ENCODE data around the gene PACSIN2.
"Not testable (repeated sequence)": the region's sequence is repeated elsewhere in the genome, so short reads cannot be mapped to it uniquely, and the experiment has no call there.

The PACSIN2 gene

GRCh38 chr22:42991010-42991651, 23.8 kb downstream of the PACSIN2 start:
- DNase-seq (ENCODE audit: low spot score), result no peak

- no peak for DNase-seq (ENCODE audit: low spot score)
Measured at GRCh38 chr22:42990131-42990838, 24.7 kb downstream of the PACSIN2 start.

DNA sequence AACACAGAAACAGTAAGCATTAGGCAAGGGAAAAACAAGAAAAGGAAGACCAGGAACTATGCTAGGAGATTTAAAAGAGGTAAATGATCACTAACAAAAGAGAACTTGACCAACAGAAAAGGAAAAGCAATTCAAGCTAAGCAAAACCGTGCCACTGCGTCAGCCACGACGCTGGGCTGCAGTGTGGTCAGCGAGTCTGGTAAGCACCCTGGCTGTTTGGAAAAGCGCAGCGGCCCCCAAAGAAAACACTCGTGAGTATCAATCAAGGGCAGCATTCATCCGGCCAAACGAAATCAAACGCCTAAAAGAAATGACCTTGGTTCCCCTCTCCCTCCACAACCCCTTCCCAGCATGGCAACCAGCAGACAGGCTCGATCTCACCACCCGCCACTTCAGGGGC, 28.8 kb downstream of the PACSIN2 start:
- DNase-seq (ENCODE audit: low spot score), result no peak

DNA sequence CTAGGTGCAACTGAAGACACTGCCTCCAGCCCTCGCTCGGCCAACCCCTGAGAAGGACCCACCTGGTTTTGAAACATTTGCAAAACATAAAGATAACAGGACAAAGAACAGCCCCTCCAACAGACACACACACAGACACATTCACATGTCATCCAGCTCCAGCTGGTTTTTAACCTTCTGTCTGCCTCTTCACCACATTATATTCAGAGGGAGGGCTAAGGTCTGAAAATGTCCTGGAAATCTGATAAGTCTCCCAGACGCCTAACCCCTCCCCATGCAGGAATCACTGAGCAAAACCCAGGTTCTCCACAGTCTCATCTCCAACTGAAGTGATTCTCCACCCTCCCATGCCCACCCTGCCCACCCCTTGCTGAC, 29.4 kb downstream of the PACSIN2 start:
- no peak for DNase-seq (ENCODE audit: low spot score)

GRCh38 chr22:42984814-42985530, 30.0 kb downstream of the PACSIN2 start:
- DNase-seq (ENCODE audit: low spot score), result no peak

GRCh38 chr22:42984397-42984796, 30.6 kb downstream of the PACSIN2 start:
- DNase-seq (ENCODE audit: low spot score), result no peak

GRCh38 chr22:42983470-42983869, 31.5 kb downstream of the PACSIN2 start:
- no peak for DNase-seq (ENCODE audit: low spot score)

GRCh38 chr22:42979606-42980005, 35.3 kb downstream of the PACSIN2 start:
- no peak for DNase-seq (ENCODE audit: low spot score)

GRCh38 chr22:42978453-42979103, 36.4 kb downstream of the PACSIN2 start:
- no peak for DNase-seq (ENCODE audit: low spot score)

GRCh38 chr22:42977569-42977968, 37.4 kb downstream of the PACSIN2 start:
- DNase-seq (ENCODE audit: low spot score), result no peak

DNA sequence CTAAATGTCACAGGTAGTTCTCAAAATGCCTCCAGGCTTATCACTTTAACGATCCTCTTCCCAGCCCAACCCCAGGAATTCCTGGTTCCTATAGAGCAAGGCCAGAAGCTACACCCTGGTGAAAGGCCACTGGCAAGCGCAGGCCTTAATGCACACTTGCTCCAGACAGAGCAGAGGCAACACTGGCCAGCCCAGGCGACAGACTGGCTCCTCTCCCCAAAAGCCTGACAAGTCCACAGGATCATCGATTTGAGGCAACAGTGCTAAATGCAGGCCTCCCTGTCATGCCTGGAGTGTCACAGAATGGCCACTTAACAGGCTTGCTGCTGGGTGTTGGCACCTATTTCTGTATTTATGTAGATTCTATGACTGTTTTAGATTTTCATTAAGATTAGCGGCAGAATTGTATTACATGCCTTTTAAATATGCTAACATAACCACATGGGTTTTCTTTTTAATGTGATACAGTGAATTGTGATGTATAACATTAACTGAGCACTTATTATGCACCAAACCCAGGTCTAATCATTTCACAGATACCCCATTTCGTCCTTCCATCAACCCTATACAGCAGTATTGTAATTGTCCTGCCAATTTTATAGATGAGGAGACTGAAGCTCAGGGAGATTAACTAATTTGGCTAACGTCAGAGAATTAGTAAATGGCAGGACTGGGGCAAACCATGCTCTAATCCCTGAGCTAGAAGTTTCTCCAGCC, 38.6 kb downstream of the PACSIN2 start:
- no peak for DNase-seq (ENCODE audit: low spot score)

GRCh38 chr22:42974223-42974622, 40.7 kb downstream of the PACSIN2 start:
- DNase-seq (ENCODE audit: low spot score), result no peak

GRCh38 chr22:42973536-42973881, 41.4 kb downstream of the PACSIN2 start:
- no peak for DNase-seq (ENCODE audit: low spot score)

GRCh38 chr22:42972649-42973535, 42.1 kb downstream of the PACSIN2 start:
- no peak for DNase-seq (ENCODE audit: low spot score)

DNA sequence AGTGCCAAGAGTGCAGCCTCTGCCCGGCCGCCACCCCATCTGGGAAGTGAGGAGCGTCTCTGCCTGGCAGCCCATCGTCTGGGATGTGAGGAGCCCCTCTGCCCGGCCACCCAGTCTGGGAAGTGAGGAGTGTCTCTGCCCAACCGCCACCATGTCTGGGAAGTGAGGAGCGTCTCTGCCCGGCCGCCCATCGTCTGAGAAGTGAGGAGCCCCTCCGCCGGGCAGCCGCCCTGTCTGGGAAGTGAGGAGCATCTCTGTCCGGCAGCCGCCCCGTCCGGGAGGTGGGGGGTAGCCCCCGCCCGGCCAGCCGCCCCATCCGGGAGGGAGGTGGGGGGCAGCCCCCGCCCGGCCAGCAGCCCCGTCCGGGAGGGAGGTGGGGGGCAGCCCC, 43.5 kb downstream of the PACSIN2 start:
- not testable (repeated sequence) for DNase-seq (ENCODE audit: low spot score)

DNA sequence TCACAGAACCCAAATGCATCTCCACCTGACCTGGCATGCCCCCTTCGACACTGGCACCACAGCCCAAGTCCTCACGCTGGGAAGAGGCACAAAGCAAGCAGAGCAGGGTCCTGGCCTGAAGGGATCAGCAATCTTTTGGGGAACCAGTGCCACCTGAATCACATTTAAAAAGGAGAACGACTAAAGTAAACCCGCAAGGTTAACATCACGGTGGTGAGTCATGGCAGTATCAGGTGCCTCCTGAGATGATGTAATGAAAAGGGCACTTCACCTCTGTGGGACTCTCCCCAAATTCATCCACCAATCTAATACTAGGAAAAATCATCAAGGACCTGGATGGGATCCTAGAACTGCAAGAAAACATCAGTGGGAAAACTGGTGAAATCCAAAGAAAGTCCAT, 44.9 kb downstream of the PACSIN2 start:
- DNase-seq (ENCODE audit: low spot score), result no peak

DNA sequence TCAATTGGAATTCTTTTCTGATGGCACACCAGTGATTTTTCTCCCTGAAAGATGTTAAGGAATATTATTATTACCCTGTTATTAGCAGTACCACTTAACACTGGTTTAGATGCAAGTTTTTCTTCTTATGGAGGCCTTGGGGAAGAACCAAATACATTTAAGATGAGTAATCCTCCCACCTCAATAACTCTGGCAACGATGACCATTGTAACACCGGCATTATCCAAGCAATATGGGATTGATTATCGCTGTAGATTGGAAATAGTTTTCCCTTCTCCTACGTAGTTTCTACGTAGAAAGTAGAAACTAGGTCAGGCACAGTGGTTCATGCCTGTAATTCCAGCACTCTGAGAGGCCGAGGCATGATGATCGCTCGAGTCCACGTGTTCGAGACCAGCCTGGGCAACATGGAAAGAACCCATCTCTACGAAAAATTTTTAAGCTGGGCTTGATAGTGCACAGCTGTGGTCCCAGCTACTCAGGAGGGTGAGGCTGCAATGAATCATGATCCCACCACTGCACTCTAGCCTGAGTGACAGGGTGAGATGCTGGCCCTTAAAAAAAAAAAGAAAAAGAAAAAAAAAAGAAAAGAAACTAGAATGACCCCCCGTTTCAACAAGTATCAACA, 45.5 kb downstream of the PACSIN2 start:
- no peak for DNase-seq (ENCODE audit: low spot score)

DNA sequence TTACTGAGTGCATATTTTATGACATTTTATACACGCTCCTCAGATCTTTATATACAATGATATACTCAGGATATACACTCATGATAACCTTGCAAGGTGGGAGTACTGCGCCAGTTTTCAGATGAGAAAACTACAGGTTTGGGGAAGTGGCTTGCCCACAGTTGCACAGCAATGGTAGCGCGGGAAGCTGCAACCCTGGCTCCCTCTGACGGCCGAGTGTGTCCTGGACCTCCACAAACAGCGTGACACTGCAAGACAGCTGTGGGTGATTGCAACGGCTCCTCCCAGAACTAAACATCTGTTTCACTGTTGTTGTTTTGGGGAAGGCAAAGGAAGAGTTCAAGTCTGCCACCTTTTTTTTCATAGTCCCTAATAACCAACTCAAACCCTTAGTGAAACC, 47.0 kb downstream of the PACSIN2 start:
- no peak for DNase-seq (ENCODE audit: low spot score)

DNA sequence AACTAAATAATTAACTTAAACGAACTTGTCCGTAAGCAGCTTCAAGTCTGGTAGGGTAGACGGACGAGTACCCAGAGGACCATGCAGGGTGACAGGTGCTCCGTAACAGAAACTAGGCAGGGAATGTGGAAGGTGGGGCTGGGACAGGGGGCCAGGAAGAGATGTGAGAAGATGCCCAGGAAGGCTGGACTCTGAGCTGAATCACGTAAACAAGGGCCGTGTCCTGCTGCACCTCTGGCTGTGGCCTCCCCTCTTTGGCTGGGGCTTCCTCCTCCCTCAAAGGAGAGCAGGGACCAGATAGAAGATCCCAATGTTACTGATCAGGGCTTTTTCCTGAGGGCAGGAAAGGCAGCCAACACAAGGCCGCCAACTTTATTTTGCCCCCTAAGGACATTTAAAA, 47.9 kb downstream of the PACSIN2 start:
- DNase-seq (ENCODE audit: low spot score), result no peak

- no peak for DNase-seq (ENCODE audit: low spot score)
Measured at GRCh38 chr22:42966497-42966896, 48.5 kb downstream of the PACSIN2 start.
